Superior temporal gyrus (tissue), 1 donor: ENCODE measurements around the gene NDUFAF3.
"Not testable (repeated sequence)": the region's sequence is repeated elsewhere in the genome, so short reads cannot be mapped to it uniquely, and the experiment has no call there.

Source experiments
- DNase-seq: peaks from one replicate; pipeline ENCODE4 v3.0.0-alpha.2; 2016; ENCODE audit errors: extremely low spot score

Gene NDUFAF3

DNA sequence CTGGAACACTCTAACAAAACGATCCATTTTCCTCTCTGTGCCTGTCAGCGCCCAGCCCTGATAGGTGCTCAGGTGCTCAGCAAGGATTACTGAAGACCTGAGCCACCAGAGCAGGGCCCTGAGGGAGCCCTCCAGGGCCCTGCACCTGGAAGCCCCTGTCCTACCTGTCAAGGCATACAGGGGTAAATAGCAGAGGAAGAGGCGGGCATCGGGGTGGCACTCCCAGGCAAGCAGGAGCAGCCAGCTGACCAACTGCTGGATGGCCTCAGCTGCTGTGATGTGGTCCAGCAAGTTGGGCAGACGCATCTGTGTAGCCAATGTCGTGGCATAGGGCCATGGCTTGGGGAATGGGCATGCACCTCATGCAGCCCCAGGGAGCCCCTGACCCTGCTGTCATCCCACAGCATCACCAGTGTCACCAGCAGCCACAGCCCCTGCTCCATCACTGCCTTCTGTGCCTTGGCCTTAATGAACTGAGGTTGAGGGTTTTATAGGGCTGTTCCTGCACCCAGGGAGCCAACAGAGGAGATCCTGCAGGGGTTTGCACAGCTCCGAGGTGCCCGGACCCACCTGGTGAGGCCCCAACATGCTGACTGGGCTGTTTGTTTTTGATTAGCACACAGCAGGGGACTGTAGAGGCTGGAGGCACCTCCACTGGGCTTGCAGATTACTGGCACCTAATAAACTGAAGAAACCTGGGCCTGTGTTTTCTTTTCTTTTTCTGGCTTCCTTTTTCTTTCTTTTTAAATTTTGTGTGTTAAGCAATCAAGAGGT, 22.6 kb upstream of the NDUFAF3 start:
- no peak for DNase-seq

DNA sequence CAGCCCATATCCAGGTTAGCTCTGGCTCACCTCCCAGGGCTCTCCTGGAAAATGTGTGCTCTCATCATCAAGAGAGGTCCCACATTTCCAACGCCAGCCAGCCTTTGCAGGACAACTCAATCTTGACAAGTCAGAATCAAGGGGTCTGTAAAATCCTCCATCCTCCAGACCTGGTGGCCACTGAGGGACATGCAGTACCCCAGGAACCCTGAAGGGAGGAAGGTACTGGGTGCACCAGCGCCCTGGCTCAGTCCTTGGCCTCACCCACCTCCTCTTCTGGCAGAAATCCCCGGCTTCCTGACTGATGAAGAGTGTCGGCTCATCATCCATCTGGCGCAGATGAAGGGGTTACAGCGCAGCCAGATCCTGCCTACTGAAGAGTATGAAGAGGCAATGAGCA, 20.8 kb upstream of the NDUFAF3 start:
- no peak for DNase-seq

DNA sequence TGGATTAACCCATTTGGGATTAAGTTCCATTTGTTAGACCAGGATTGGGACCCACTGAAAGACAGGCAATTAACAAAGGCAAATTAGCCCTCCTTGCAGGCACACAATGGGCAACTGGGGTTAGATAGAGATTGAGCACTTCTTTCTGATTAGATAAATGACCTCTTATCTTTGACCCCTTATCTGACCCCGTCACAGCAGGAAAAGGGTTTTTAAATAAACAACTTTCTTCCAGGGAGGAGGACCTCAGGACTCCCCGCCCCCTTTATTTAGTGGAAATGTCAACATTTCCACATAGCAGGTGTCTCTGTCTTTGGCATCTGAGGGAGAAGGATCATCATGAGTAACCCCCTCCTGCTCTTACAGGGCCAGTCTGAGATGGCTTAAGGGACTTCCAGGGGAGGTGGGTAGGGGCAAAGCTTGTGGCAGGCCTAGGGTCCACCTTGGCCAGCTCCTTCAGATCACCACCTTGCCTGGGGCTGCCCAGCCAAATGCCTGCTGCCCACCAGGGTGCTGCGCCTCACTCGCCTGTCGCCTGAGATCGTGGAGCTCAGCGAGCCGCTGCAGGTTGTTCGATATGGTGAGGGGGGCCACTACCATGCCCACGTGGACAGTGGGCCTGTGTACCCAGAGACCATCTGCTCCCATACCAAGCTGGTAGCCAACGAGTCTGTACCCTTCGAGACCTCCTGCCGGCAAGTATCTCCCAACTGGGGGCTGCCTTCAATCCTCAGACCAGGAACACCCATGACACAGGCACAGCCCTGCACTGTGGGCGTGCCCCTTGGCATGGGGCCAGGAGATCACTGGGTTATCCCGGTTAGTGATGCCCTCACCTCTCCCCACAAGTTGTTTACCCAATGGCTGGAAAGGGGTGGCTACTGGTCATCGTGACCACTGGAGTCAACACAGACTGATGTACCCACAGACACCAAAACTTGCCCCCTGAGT, 17.3 kb upstream of the NDUFAF3 start:
- no peak for DNase-seq

DNA sequence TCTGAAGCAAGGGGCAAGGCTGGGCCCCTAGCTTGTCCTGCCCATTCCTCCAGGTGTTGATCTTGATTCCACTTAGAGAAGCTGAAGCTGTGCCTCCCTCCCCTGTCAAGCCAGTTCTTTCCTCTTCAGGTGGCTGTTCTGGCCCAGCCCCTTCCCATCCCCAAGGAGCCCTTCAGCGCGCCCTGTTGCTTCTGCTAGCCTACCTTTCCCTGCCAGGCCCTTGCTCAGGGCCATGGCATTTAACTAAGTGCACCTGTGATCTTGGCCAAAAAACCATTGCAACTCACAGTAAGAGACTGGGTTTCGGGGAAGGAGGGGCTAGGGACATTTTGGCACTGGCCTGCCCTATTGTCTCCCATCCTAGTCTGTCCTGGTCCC, 16.6 kb upstream of the NDUFAF3 start:
- no peak for DNase-seq

DNA sequence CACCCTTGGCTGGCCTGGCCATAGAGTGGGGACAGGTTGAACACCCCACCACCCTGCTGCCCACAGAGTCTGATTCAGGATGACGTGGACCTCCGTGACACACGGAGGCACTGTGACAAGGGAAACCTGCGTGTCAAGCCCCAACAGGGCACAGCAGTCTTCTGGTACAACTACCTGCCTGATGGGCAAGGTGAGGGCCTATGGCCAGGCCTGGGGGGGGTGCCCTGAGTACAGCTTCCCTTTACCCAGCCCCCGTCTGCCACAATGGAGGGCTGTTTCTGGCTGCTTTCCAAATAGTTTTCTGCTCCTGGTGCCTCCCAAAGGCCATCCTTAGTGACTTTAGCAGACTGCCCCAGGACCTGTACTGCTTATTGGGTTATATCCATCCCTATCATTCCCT, 15.9 kb upstream of the NDUFAF3 start:
- DNase-seq: no peak

DNA sequence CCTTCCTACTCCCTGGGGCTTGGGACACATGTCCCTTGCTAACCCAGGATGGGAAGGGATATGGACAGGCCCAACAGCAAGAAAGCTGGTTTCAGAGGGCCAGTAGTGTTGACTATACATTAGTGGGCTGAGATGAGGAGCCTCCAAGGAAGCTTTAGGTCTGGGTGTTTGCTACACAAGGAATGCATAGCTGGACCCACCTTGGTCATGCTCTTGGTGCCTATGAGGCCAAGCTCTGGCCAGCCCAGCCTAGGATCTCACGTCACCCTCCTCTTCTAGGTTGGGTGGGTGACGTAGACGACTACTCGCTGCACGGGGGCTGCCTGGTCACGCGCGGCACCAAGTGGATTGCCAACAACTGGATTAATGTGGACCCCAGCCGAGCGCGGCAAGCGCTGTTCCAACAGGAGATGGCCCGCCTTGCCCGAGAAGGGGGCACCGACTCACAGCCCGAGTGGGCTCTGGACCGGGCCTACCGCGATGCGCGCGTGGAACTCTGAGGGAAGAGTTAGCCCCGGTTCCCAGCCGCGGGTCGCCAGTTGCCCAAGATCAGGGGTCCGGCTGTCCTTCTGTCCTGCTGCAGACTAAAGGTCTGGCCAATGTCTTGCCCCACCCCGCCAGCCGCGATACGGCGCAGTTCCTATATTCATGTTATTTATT, 15.4 kb upstream of the NDUFAF3 start:
- peak; percentile 33 for DNase-seq

DNA sequence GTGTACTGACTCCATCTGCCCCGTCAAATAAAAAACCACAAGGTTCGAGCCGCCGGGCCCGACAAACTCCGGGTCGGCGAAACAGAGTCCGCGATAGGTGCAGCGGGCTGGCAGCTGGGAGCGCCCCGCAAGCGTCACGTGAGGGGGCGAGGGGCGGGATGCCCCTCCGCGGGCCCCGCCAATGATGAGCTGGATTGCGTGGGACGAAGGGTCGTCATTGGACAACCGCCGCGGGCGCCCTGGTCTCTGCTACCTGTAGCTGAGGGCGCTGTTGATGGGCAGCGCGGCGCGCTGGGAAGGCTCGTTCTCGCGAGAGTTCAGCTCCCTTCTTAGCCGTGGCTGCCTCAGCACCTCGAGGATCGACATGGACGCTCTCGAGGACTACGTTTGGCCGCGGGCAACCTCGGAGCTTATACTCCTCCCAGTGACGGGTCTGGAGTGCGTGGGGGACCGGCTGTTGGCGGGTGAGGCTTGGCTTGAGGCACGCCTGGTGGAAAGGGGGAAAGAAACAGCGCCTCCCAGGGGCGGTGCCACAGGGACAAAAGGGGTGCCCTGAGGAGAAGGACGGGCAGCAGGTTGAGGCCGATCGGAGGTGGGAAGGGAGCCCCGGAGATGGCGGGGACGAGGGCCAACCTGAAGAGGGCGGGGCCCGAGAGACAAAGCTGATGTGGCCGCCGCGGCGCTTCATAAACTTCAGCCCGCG, 14.7 kb upstream of the NDUFAF3 start, which contains the start of gene WDR6:
Gene WDR6 (plus strand): TSS at position 324 of the 703 bp plus-strand sequence. CDS start 41 bp downstream, at position 365.
- peak; percentile 96 for DNase-seq

DNA sequence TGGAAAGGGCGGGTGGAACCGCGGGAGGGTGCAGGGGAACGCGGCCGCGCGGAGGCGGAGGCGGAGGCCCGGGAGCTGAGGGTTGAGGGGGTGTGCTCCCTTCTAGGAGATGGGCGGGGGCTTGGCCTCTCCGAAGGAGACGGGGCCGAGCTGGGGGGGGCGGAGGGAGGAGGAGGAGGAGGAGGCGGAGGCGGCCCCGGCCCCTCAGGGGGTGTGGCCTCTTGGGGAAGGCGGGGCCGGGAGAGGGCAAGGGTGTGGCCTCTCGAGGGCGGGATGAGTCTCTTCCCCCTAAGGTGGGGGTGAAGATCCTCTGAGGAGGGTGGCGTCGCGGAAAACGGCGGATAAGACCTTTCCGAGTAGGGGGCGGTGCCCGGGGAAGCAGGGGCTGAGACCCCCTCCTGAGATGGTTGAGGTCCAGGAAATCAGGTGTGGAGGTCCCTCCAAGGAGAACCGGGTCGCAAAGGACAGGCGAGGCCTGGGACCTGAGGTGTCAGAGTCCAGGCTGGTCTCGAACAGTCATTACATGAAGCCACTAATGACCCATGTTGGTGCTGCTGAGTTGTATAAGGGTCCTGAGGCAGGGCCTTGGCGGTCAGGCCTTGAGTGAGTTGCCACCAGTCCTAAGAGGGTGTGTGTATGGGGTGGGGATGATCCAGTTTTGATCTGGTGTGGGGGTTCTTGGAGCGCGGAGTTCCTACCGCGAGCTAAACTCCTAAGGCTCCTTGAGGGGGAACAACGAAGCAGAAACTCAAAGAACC, 14.0 kb upstream of the NDUFAF3 start:
- DNase-seq: peak; percentile 32

DNA sequence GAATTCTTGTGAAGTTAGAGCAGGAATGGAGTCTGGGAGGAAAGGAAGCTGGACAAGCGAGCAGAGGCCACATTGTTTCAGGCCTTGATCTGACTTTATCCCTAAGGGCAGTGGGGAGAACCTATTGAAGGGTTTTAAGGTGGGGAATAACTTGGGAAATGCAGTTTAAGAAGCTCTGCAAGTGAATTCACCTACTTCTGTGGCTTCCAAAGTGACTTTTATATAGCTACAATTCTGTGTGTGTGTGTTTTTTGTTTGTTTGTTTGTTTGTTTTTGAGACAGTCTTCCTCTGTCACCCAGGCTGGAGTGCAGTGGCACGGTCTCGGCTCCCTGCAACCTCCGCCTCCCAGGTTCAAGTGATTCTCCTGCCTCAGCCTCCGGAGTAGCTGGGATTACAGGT, 13.3 kb upstream of the NDUFAF3 start:
- DNase-seq: not testable (repeated sequence)

DNA sequence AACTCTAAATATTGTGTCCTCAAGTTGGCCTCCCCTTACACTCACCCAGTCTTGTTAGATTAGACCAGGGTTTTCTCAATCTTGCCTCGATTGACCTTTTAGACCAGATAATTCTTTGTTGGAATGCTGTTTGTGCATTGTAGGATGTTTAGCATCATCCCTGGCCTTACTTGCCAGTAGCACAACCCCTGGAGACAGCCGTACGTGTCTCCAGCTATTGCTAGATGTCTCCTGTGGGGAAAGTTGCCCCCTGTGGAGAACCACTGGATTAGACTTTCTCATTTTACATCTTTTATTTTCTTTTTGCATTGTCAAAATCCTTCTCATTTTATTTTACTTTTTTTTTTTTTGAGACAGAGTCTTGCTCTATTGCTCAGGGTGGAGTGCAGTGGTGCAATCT, 12.5 kb upstream of the NDUFAF3 start:
- DNase-seq: no peak

DNA sequence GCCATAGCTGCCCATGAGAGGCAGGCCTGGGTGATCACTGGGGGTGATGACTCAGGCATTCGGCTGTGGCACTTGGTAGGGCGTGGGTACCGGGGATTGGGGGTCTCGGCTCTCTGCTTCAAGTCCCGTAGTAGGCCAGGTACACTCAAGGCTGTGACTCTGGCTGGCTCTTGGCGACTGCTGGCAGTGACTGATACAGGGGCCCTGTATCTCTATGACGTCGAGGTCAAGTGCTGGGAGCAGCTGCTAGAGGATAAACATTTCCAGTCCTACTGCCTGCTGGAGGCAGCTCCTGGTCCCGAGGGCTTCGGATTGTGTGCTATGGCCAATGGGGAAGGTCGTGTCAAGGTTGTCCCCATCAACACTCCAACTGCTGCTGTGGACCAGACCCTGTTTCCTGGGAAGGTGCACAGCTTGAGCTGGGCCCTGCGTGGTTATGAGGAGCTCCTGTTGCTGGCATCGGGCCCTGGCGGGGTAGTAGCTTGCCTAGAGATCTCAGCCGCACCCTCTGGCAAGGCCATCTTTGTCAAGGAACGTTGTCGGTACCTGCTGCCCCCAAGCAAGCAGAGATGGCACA, 9.4 kb upstream of the NDUFAF3 start:
- DNase-seq: no peak

DNA sequence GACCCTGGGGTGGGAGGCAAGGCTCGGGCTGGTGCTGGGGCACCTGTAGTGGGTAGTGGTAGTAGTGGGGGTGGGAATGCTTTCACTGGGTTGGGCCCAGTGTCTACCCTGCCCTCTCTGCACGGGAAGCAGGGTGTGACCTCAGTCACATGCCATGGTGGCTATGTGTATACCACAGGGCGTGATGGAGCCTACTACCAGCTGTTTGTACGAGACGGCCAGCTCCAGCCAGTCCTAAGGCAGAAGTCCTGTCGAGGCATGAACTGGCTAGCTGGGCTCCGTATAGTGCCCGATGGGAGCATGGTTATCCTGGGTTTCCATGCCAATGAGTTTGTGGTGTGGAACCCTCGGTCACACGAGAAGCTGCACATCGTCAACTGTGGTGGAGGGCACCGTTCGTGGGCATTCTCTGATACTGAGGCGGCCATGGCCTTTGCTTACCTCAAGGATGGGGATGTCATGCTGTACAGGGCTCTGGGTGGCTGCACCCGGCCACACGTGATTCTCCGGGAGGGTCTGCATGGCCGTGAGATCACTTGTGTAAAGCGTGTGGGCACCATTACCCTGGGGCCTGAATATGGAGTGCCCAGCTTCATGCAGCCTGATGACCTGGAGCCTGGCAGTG, 8.7 kb upstream of the NDUFAF3 start:
- no peak for DNase-seq

DNA sequence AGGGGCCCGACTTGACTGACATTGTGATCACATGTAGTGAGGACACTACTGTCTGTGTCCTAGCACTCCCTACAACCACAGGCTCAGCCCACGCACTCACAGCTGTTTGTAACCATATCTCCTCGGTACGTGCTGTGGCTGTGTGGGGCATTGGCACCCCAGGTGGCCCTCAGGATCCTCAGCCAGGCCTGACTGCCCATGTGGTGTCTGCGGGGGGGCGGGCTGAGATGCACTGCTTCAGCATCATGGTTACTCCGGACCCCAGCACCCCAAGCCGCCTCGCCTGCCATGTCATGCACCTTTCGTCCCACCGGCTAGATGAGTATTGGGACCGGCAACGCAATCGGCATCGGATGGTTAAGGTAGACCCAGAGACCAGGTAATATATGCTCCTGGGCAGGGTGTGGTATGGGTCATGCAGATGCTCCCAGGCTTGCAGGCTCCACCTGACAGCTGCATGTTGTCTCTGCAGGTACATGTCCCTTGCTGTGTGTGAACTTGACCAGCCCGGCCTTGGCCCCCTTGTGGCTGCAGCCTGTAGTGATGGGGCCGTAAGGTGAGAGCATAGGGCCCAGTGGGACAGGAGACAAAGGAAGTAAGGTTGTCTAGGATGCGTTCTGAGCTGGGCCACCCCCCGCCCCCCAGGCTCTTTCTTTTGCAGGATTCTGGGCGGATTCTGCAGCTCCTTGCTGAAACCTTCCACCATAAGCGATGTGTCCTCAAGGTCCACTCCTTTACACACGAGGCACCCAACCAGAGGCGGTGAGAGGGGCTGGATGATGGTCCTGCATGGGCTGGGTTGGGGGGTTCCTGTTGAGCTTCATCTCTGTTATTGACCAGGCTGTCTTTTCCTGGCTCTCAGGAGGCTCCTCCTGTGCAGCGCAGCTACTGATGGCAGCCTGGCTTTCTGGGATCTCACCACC, 7.9 kb upstream of the NDUFAF3 start:
- no peak for DNase-seq

DNA sequence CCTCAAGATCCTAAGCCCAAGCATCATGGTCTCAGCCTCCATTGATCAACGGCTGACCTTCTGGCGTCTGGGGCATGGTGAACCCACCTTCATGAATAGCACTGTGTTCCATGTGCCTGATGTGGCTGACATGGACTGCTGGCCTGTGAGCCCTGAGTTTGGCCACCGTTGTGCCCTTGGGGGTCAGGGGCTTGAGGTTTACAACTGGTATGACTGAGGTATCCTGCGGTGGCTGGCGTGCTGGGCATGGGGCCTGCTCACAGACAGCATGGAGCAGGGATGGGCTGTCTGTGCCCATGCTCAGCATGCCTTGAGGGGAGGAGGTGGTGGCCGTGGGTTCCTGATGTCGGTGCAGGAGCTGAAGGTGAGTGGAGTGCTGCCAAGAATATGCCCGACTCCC, 6.8 kb upstream of the NDUFAF3 start:
- no peak for DNase-seq

DNA sequence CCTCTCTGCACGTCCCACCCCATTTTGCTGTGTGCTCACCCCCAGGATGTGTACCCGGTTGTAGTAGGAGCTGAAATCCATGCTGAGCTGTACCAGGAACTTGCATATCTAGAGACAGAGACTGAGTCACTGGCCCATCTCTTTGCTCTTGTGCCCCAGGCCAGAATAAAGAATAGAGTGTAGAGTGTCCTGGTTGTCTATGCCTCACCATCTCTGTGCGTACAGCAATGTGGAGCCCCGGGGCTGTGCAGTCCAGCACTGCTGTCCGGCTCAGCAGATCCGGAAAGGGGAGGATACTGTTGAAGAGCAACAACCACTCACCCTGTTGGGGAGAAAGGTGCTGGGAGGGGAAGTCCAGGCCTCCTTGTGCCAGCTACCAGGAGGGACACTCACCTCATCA, 6.2 kb upstream of the NDUFAF3 start:
- no peak for DNase-seq

DNA sequence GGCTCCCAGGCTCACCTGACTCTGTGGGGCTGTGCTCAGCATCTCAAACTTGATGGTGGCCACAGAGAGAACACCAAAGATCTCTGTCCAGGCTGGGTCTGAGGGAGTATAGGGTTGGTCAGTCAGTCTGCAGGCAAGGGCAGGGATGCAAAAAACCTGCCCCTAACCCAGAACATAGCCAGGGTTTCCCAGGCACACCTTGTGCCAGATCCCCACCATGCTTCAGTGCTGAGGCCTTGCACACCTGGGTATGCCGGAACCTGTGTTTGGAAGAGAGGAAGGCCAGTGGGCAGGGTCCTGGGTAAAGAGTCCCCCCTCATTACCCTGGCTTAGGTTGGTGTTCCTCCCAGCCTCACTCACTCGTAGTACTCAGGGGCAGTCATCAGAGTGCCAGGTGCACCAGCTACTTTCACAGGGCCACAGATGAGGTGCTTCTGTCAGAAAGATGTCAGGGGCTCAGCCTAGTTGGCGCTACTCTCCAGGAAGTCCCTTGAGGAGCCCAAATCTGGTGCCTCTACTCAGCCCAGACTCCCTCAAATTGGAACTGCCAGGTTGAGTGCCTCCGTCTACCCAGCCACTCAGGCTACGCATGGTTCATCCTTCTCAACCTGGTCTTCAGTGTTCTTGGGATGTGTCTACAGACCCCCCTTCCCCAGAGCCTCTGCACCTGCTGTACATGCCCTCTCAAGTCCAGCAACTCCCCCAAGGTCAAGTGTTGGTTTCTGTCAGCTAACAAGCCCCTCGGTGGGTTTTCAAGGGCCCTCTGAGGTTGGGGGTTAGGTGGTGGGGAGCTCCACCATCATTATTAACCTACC, 5.3 kb upstream of the NDUFAF3 start:
- no peak for DNase-seq

DNA sequence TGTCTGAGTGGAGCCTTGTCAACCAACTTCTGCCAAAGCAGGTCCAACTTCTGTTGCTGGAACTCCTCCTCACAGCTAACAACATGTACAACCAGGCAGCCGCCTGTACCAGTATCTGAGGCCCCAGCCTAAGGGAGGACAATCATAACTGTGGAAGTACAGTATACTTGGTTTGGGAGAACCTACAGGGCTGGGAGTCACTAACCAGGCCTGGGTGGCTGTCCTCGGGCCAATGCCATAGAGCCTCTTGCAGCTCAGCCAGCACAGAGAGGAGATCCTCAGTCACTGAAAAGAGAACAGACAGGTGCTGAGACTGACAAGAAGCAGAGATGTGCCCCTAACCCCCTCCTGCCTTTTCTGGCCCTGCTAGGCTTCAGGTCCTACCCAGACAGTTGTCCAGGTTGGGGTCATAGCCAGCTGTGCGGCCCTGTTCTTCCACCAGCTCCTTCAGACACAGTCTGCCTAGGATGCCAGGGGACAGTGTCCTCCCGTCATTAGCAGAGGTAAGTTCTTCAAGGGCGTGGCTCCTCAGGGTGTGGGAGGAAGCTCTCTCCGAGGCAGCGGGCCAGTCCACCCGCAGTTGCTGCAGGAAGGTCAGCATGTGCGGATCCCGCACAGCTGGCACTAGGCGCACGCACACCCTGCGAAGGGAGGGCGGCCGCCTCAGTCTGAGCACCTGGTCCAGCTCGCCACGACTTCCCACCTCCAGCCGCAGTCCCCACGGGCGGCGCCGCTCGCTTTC, 4.5 kb upstream of the NDUFAF3 start:
- no peak for DNase-seq
